GM13976 (cell line): ENCODE results near the gene PLEKHA1.
A peak's percentile ranks its signal among the peaks of the same experiment; 100 is the strongest.

ENCODE experiments used
- DNase-seq: peaks from one replicate; pipeline ENCODE4 v3.0.0; 2012; ENCODE audit warnings: low spot score
- in situ Hi-C: fragments of 300-500 bp; cut with MboI; formaldehyde crosslinking; loops from one replicate; pipeline ENCODE4 v1.12.0; 2022; ENCODE audit warnings: low sequenced_read_pairs, mixed read lengths, inconsistent platforms; ENCODE audit not compliant: unreplicated experiment
- TF ChIP-seq, protein P1 (sequence below): IDR thresholded peaks from 2 replicates; pipeline ENCODE4 v1.5.1; 2012; ENCODE audit warnings: borderline replicate concordance, mild to moderate bottlenecking; ENCODE audit not compliant: insufficient read depth; ENCODE audit errors: extremely low read depth, missing control alignments, control extremely low read depth

PLEKHA1 gene

DNA sequence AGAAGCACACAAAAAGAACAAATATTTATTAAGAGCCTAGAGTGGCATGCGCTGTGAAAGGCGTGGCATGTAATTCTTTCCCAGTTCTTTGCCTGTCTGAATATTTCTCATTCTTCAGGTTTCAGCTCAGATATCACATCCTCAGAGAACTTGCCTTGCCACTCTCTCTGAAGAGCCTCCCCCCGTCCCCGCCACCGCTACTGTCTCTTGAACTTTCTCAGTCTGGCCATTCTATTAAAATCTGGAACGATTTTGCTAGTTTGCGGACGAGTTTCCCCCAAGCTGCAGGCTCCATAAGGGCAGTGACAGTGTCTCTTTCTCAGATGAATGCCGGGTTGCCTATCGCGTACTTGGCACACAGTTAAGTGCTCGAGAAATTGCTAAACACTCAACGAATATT lies 787 bp upstream of the PLEKHA1 start:
- in situ Hi-C loops, result no loop called here
- TF ChIP-seq, protein P1, sequence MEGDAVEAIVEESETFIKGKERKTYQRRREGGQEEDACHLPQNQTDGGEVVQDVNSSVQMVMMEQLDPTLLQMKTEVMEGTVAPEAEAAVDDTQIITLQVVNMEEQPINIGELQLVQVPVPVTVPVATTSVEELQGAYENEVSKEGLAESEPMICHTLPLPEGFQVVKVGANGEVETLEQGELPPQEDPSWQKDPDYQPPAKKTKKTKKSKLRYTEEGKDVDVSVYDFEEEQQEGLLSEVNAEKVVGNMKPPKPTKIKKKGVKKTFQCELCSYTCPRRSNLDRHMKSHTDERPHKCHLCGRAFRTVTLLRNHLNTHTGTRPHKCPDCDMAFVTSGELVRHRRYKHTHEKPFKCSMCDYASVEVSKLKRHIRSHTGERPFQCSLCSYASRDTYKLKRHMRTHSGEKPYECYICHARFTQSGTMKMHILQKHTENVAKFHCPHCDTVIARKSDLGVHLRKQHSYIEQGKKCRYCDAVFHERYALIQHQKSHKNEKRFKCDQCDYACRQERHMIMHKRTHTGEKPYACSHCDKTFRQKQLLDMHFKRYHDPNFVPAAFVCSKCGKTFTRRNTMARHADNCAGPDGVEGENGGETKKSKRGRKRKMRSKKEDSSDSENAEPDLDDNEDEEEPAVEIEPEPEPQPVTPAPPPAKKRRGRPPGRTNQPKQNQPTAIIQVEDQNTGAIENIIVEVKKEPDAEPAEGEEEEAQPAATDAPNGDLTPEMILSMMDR, result no peak
- no peak for DNase-seq

DNA sequence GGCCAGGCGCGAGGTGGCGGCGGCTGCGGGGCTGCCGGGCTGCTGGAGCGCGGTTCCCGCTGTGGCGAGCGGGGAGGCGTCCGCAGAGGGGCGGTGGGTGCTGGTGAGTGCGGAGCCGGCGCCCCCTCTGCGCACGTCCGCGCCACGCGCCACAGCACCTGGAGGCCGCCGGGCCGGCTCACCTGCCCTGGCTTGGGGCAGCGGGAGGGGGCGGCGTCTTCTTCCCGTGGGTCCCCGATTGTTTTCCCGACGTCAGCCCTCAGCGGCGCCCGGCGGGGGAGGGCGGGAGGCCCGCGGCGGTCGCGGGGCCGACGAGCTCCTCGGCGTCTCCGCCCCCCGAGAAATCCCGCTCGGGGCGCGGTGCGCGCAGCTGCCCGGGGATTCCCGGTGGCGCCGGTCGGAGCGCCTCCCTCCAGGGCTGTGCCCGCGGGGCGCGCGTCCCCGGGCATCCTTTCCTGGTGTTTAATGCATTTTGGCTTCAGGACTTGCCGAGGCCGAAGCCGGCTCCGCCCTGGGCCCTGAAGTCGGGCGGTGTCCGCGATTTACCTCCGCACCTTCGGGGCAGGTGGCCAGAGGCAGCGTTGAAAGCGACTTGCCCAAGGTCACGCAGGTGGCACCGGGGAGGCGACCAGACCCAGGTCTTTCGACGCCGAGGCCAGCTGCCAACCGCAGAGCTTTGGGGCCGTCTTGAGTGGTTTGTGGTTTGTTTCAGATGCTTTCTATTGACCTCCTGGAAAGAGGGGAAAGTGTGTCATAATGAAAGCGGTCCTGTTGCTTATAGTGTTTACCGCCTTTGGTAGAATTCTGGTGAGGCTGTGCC lies 561 bp downstream of the PLEKHA1 start:
- TF ChIP-seq, protein P1, result peak; percentile 0
- DNase-seq, result peak; percentile 74
- in situ Hi-C loops, result no loop called here

DNA sequence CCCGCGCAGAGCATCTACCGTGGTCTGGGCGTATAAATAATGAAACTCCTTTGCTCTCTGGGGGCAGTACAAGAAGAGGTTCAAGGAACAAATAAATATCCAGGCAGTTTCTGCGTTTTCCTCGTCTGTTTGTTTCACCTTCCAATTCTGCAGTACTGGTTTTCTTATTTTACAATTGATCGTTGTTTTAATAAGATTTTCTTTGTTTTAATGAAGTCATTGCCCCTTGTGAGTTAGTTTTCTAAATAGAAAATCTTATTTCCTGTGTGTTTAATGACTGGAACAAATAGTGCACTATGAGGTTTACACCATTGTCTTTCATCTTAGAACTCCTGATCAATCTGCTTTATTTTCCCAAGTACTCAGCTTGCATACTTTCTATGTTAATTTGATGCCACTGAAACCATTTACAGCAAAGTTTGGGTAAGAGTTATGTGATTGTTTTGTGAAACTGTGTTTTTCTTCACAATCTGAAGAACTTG lies 1.2 kb downstream of the PLEKHA1 start:
- in situ Hi-C loops, result no loop called here
- TF ChIP-seq, protein P1, result no peak
- DNase-seq, result no peak

DNA sequence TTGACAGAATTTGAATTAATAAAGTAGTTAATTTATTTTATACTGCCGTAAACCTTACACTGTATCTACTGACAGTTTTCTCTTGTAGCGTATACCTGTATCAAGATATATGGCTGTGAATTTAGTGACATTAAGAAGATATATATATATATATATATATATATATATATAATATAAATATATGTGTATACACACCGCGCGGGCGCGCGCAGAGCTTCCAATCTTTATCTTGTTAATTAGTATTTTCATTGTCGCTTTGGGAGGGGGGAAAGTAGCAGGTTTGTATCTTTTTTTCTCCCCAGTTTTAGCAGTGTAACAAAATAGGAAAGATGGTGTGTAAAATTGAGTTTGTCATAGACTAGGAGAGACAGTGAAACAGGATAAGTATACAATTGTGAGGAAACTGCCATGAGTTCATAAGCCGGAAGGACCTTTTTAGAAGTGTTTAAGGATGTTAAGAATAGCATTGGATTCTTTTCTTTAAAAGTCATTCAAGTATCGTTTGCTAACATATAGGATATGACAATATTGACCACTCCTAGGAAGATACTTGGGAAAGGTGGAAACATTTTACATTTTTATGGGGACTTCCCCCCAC lies 2.0 kb downstream of the PLEKHA1 start:
- TF ChIP-seq, protein P1, result no peak
- in situ Hi-C loops, result no loop called here
- DNase-seq, result no peak

DNA sequence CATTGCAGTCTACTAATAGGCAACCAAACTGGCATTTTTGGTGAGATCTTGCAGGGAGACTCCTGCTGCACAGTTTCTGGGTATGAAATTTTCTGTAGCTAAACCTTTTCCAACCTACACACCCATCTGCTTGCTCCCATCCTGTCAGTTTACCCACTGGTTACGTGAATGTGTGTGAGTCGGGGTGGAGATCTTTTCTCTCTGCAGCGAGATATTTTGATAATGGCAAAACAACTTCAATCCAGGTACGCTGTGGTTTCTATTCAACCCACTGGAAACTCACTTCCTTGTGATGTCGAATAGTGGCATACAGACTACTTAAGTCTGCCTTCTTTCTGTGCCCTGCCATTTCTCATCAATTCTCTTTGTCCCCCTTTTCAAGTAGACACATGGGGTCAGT lies 4.5 kb downstream of the PLEKHA1 start:
- TF ChIP-seq, protein P1, result no peak
- DNase-seq, result no peak
- in situ Hi-C loops, result no loop called here

DNA sequence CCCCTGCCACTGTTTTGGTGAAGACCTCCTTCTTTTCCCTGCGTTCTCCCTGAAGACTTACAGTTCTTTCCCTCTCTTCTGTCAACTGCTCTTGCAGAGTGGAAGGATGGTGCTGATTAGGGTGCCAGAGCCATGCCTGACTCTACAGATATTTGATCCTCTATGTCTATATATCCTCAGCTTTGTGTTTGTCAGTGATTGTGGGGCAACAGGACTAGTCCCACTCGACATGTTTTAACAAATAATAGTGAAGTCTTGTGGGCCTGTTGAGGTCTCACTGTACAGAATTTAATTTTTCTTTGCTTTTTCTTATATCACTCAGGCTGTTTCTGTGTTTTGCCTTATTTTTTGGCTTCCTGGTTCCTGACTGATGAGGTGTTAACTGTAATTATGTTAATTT lies 5.0 kb downstream of the PLEKHA1 start:
- in situ Hi-C loops, result no loop called here
- no peak for DNase-seq
- TF ChIP-seq, protein P1, result no peak
